ENCODE results near the gene ASNS. TPM values are rescaled to one million over a fixed set of nuclear protein-coding genes. Genes with fewer than 3 reads are reported as not detected.
"Not testable (repeated sequence)": the region's sequence is repeated elsewhere in the genome, so short reads cannot be mapped to it uniquely, and the experiment has no call there.

The ASNS gene
- total RNA-seq, 2 experiments from 2014 or later: 124 to 283 TPM

DNA sequence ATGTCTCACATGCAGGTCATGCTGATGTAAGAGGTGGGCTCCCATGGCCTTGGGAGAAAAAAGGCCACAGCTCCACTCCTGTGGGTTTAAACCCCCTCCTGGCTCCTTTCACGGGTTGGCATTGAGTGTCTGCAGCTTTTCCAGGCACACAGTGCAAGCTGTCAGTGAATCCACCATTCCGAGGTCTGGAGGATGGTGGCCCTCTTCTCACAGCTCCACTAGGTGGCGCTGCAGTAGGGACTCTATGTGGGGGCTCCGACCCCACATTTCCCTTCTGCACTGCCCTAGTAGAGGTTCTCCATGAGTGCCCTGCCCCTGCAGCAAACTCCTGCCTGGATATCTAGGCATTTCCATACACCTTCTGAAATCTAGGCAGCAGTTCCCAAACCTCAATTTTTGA, 19.5 kb upstream of the ASNS start:
- TF ChIP-seq, protein P1, sequence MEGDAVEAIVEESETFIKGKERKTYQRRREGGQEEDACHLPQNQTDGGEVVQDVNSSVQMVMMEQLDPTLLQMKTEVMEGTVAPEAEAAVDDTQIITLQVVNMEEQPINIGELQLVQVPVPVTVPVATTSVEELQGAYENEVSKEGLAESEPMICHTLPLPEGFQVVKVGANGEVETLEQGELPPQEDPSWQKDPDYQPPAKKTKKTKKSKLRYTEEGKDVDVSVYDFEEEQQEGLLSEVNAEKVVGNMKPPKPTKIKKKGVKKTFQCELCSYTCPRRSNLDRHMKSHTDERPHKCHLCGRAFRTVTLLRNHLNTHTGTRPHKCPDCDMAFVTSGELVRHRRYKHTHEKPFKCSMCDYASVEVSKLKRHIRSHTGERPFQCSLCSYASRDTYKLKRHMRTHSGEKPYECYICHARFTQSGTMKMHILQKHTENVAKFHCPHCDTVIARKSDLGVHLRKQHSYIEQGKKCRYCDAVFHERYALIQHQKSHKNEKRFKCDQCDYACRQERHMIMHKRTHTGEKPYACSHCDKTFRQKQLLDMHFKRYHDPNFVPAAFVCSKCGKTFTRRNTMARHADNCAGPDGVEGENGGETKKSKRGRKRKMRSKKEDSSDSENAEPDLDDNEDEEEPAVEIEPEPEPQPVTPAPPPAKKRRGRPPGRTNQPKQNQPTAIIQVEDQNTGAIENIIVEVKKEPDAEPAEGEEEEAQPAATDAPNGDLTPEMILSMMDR (conservative IDR thresholded peaks at IDR 0.05; ENCODE audit: low read length): 0 out of 2 replicates have a peak, but pooled peaks have one; percentile 26
- H3K9me2 ChIP-seq (ENCODE audit: insufficient read depth, low read length); intact Hi-C loops (cut with micrococcal nuclease; ENCODE audit: unreplicated experiment); POLR2A ChIA-PET; H3K27ac ChIP-seq (ENCODE audit: low read depth, low read length, poor library complexity, severe bottlenecking); H2AFZ ChIP-seq (ENCODE audit: low read length); CTCF ChIA-PET (ENCODE audit: unreplicated experiment); H3K4me1 ChIP-seq (ENCODE audit: insufficient read depth, low read length, poor library complexity, severe bottlenecking); H3K4me2 ChIP-seq (ENCODE audit: low read length); H3K36me3 ChIP-seq (ENCODE audit: insufficient read depth, low read length); DNase-seq (ENCODE audit: low spot score); H3K9me3 ChIP-seq (ENCODE audit: low read length); H3K79me2 ChIP-seq (ENCODE audit: insufficient read depth, low read depth, low read length); H4K20me1 ChIP-seq (ENCODE audit: insufficient read depth, low read length); H3K4me3 ChIP-seq (ENCODE audit: low read depth, low read length, poor library complexity, severe bottlenecking); BruUV-seq (replicated peaks): not testable (repeated sequence)

DNA sequence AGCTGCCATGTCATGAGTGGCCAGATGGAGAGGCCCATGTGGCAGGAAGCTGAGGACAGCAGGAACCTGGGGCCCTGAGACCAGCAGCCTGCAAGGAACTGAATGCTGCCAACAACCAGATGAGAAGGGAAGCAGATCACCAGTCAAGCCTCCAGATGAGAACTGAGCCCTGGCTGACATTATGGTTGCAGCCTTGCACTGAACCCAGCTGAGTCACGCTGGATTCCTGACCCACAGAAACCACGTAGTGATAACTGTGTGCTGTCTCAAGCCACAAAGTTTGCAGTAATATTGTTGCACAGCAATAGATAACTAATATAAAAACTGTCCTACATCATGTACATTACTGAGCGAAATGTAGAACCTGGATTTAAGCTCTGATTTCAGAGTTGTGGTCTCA, 7.3 kb upstream of the ASNS start:
- intact Hi-C loops (cut with micrococcal nuclease; ENCODE audit: unreplicated experiment); BruUV-seq (replicated peaks): not testable (repeated sequence)

DNA sequence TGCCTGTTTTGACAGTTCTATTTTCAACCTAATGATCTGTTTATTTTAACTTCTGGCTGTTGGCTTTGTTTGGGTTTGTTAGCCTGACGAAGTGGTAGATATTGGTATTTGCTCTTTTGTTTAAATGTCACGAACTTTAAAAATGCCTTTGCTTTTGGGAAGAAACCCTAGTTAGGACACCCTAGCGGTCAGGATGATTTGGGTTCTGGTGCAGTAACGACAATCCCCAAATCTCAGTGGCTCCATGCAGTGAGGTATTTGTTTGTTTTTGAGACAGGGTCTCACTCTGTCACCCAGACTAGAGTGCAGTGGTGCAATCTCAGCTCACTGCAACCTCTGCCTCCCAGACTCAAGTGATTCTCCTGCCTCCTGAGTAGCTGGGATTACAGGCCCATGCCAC, 2.7 kb upstream of the ASNS start:
- POLR2A ChIA-PET; DNase-seq (ENCODE audit: low spot score); H3K4me2 ChIP-seq (ENCODE audit: low read length); H4K20me1 ChIP-seq (ENCODE audit: insufficient read depth, low read length); H3K4me3 ChIP-seq (ENCODE audit: low read depth, low read length, poor library complexity, severe bottlenecking); H3K36me3 ChIP-seq (ENCODE audit: insufficient read depth, low read length); BruUV-seq (replicated peaks); H2AFZ ChIP-seq (ENCODE audit: low read length); H3K9me3 ChIP-seq (ENCODE audit: low read length); H3K9me2 ChIP-seq (ENCODE audit: insufficient read depth, low read length); H3K27ac ChIP-seq (ENCODE audit: low read depth, low read length, poor library complexity, severe bottlenecking); CTCF ChIA-PET (ENCODE audit: unreplicated experiment): not testable (repeated sequence)
- peaks cover 17% of the 10 kb centered on the region for H3K4me1 ChIP-seq (ENCODE audit: insufficient read depth, low read length, poor library complexity, severe bottlenecking)
- intact Hi-C loops (cut with micrococcal nuclease; ENCODE audit: unreplicated experiment): loop anchor here (5.0 kb wide), 1 partner anchor 97 kb away; no protein-coding TSS in a partner anchor
- peaks cover 18% of the 10 kb centered on the region for H3K79me2 ChIP-seq (ENCODE audit: insufficient read depth, low read depth, low read length)

More for the DNA sequence above, 7.3 kb upstream of the ASNS start:
- H3K4me1 ChIP-seq (ENCODE audit: insufficient read depth, low read length, poor library complexity, severe bottlenecking); DNase-seq (ENCODE audit: low spot score); H3K36me3 ChIP-seq (ENCODE audit: insufficient read depth, low read length); H3K4me3 ChIP-seq (ENCODE audit: low read depth, low read length, poor library complexity, severe bottlenecking); CTCF ChIA-PET (ENCODE audit: unreplicated experiment); H3K4me2 ChIP-seq (ENCODE audit: low read length); H4K20me1 ChIP-seq (ENCODE audit: insufficient read depth, low read length); H3K79me2 ChIP-seq (ENCODE audit: insufficient read depth, low read depth, low read length); H3K9me2 ChIP-seq (ENCODE audit: insufficient read depth, low read length); H3K9me3 ChIP-seq (ENCODE audit: low read length); H2AFZ ChIP-seq (ENCODE audit: low read length); H3K27ac ChIP-seq (ENCODE audit: low read depth, low read length, poor library complexity, severe bottlenecking): not testable (repeated sequence)
- POLR2A ChIA-PET: interaction anchor here (0.7 kb wide), 1 partner anchor 349 kb away, joined by 4 read pairs; no protein-coding TSS in a partner anchor

DNA sequence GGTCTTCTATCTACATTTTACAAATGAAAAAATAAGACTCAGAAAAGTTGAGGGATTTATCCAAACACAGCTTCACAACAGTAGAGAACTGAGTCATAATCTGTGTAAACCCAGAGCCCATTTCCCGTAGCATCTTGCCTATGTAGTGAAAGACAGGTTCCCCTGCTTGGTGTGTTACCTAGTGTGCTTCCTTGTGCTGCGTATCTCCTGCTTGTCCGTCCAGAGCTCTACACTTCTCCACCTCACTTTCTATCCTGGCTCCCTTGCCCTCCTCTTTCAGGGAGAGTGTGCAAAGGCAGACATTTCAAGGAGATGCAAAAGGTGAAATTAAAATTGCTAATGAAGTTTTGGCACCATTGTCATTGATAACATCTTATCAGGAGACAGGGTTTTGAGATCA, 1.4 kb upstream of the ASNS start:
- no peak for TF ChIP-seq EZH2phosphoT487 (IDR thresholded peaks at IDR 0.05; ENCODE audit: borderline replicate concordance, low read depth, low read length)
- TF ChIP-seq, protein P1 (conservative IDR thresholded peaks at IDR 0.05; ENCODE audit: low read length): no peak
- Histone ChIP-seq H2AFZ (ENCODE audit: low read length) (no peak overlapping the region), H4K20me1 (ENCODE audit: insufficient read depth, low read length) (no peaks in the 10 kb centered on the region; the same call in 1 of the 2 replicates), H3K4me3 (ENCODE audit: low read depth, low read length, poor library complexity, severe bottlenecking) (no peak overlapping the region), H3K9me3 (ENCODE audit: low read length) (no peaks in the 10 kb centered on the region), H3K4me1 (ENCODE audit: insufficient read depth, low read length, poor library complexity, severe bottlenecking) (peaks cover 23% of the 10 kb centered on the region), H3K9me2 (ENCODE audit: insufficient read depth, low read length) (no peaks in the 10 kb centered on the region), H3K27ac (ENCODE audit: low read depth, low read length, poor library complexity, severe bottlenecking) (no peak overlapping the region), H3K79me2 (ENCODE audit: insufficient read depth, low read depth, low read length) (peaks cover 25% of the 10 kb centered on the region), H3K4me2 (ENCODE audit: low read length) (no peak overlapping the region), H3K36me3 (ENCODE audit: insufficient read depth, low read length) (peaks cover 18% of the 10 kb centered on the region)
- POLR2A ChIA-PET: no interaction called here
- CTCF ChIA-PET (ENCODE audit: unreplicated experiment): no interaction called here
- DNase-seq (ENCODE audit: low spot score): no peak
- no TSS peak for BruUV-seq (replicated peaks)
- intact Hi-C loops (cut with micrococcal nuclease; ENCODE audit: unreplicated experiment): loop anchor here (5.0 kb wide), 1 partner anchor 99 kb away; no protein-coding TSS in a partner anchor

Measured in OCI-LY7 (cell line).